Measurements from ENCODE around the gene C4orf46.

Gene C4orf46

GRCh38 chr4:158621729-158622128, 50.0 kb downstream of the C4orf46 start:
- no peaks in the 10 kb centered on the region for H3K27me3 ChIP-seq (ENCODE audit: control insufficient read depth in 1 of 2, insufficient read depth in 2 of 2, low read length in 2 of 2)
- no peaks in the 10 kb centered on the region for H3K36me3 ChIP-seq (ENCODE audit: control insufficient read depth in 1 of 2, insufficient read depth in 2 of 2, low read length in 2 of 2)
- H3K27ac ChIP-seq (ENCODE audit: low read depth, low read length), result no peak overlapping the region
- no peak overlapping the region for H3K4me3 ChIP-seq (ENCODE audit: low read depth in 1 of 2, low read length in 2 of 2)
- H3K9me3 ChIP-seq (ENCODE audit: control insufficient read depth in 1 of 2, low read length in 2 of 2), result no peaks in the 10 kb centered on the region
- no peaks in the 10 kb centered on the region for H3K4me1 ChIP-seq (ENCODE audit: control insufficient read depth in 1 of 2, insufficient read depth in 2 of 2, low read length in 2 of 2)
- no peak overlapping the region for H3K9ac ChIP-seq (ENCODE audit: low read depth in 1 of 2, low read length in 2 of 2)

- H3K27me3 ChIP-seq (ENCODE audit: control insufficient read depth in 1 of 2, insufficient read depth in 2 of 2, low read length in 2 of 2), result no peaks in the 10 kb centered on the region
- H3K4me1 ChIP-seq (ENCODE audit: control insufficient read depth in 1 of 2, insufficient read depth in 2 of 2, low read length in 2 of 2), result no peaks in the 10 kb centered on the region
- H3K4me3 ChIP-seq (ENCODE audit: low read depth in 1 of 2, low read length in 2 of 2), result no peak overlapping the region
- H3K27ac ChIP-seq (ENCODE audit: low read depth, low read length), result no peak overlapping the region
- H3K9ac ChIP-seq (ENCODE audit: low read depth in 1 of 2, low read length in 2 of 2), result no peak overlapping the region
- no peaks in the 10 kb centered on the region for H3K36me3 ChIP-seq (ENCODE audit: control insufficient read depth in 1 of 2, insufficient read depth in 2 of 2, low read length in 2 of 2)
- no peaks in the 10 kb centered on the region for H3K9me3 ChIP-seq (ENCODE audit: control insufficient read depth in 1 of 2, low read length in 2 of 2)
Measured at GRCh38 chr4:158617956-158618355, 53.7 kb downstream of the C4orf46 start.

Measured in duodenal mucosa (tissue), 2 donors.